Activated CD4-positive, alpha-beta T cell treated with anti-CD3 and anti-CD28 coated beads, Interleukin-10, Interleukin-2, amounts not matched to agents 100 ng/mL and 50 ng/mL, durations not matched to agents 16 hours and 8 hours (primary cell): ENCODE data around the gene KCNH6.

Source experiments
- DNase-seq: peaks from one replicate; pipeline ENCODE4 v3.0.0-alpha.2; 2020

KCNH6 gene

GRCh38 chr17:63537001-63537400 is 13.8 kb downstream of the KCNH6 start:
- no peak for DNase-seq

DNA sequence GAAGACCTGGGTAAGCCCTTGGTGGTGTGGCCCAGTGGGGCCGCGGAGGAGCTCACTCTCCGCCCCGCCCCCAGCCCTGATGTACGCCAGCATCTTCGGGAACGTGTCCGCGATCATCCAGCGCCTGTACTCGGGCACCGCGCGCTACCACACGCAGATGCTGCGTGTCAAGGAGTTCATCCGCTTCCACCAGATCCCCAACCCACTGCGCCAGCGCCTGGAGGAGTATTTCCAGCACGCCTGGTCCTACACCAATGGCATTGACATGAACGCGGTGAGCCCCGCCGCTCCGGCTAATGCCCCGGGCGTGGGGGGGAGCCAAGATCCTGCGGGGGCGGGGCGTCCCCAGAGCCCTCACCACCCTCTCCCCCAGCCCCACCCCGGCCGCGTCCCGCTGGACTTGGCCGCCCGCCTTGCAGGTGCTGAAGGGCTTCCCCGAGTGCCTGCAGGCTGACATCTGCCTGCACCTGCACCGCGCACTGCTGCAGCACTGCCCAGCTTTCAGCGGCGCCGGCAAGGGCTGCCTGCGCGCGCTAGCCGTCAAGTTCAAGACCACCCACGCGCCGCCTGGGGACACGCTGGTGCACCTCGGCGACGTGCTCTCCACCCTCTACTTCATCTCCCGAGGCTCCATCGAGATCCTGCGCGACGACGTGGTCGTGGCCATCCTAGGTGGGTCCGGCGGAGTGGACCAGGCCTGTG is 15.0 kb downstream of the KCNH6 start:
- no peak for DNase-seq

DNA sequence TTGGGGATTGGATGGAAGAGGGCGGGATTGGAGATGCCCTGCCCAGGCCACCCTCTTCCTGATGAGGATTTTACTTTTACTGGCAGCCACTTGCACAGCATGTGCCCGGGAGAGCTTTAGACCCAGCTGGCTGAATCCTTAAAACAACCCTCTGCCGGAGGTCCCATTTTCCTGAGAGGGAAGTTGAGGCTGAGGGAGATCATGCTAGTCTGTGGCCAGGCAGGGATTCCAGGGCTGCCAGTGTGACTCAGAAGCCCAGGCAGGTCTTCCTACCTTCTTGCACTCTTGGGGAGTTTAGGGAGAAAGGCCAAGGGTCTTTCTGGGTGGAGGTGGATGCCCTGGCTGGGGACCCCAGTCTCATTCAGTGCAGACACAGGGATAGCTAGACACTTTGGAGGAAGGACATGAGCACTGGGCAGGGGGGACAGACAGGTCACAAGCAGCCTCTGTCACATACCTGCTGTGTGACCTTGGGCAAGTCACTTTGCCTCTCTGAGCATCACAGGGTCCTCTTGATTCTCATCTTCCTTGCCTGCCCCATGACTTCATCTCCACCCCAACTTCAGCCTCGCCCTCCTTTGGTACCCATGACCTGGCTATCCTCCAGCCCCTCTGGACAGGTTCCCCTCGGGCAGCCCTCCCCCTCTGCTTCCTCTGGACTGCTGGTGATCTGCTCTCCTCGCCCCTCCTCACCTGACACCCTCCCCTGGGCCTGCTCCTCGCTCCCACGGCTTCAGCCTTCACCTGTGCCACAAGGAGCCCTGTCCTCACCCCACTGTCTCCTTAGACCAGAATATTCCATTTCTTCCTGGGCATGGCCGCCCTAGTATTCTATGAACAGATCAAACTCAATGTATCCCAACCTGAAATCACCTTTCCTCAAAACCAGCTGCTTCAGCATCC is 15.8 kb downstream of the KCNH6 start:
- no peak for DNase-seq

GRCh38 chr17:63540590-63540989 is 17.4 kb downstream of the KCNH6 start:
- no peak for DNase-seq

- no peak for DNase-seq
These were observed 19.0 kb downstream of the KCNH6 start for GRCh38 chr17:63542218-63542545.

GRCh38 chr17:63542942-63543821 is 20.0 kb downstream of the KCNH6 start:
- no peak for DNase-seq

GRCh38 chr17:63543822-63544420 is 20.8 kb downstream of the KCNH6 start:
- no peak for DNase-seq

DNA sequence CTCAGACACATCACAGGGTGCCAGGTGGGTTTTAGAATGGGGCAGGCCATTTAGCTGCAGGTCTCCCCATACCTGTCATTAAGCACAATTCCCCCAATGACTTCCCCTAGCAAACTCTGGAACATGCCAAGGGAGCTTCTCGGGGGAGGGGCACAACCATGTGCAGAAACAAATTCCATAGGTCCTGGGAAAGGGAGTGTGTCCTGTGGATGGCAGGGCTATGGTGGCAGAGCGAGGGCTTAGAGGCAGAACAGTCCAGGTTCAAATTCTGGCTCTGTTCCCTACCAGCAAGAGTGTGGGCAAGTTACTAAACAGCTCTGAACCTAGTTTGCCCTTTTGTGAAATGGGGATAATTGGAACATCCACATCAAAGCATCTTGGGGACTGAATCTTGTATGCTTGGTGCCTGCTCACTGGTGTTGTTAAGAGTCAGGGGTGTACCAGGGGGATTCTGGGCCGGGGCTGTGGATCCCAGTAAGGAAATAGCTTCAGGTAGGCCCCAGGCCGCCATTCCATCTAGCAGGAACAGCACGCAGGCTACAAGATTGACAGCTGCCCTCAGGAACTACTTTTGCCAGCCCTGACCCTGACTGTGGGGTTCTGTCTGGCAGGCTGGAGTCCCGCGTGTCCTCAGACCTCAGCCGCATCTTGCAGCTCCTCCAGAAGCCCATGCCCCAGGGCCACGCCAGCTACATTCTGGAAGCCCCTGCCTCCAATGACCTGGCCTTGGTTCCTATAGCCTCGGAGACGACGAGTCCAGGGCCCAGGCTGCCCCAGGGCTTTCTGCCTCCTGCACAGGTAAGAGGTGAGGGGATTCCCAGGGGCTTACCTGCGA is 21.5 kb downstream of the KCNH6 start:
- no peak for DNase-seq

DNA sequence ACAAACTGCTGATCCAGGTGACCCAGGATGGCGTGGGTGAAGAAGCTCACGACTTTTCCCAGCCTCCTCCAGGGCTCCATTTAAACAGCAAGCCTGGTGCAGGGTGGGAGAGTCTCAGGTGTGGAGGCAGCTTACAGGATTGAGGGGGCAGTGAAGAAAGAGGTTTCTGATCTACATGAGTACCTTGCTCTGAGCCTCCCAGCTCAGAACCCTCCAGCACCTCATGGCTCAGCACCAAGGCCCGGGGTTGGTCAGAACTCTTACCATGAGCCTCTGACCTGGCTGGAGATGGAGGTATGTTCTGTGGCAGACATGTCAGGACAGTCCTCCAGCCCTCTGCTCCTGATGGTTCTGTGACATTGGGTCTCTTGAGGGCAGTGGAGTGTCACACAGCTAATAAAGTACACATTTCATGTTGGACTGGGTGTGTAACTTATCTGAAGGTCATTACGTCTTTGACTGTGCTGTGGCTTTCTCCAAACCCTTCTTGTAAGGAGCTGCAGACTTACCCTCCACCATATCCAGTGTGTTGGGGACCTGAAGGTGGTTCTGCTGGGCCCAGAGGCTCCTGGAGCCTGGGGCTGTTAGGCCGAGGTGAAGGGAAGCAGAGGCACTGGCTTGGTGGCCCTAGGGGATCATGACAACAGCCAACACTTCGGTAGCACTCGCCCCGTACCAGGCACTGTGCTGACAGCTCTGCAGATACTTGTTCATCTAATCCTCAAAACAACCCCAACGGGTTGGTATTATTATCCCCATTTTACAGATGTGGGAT is 23.3 kb downstream of the KCNH6 start:
- no peak for DNase-seq

DNA sequence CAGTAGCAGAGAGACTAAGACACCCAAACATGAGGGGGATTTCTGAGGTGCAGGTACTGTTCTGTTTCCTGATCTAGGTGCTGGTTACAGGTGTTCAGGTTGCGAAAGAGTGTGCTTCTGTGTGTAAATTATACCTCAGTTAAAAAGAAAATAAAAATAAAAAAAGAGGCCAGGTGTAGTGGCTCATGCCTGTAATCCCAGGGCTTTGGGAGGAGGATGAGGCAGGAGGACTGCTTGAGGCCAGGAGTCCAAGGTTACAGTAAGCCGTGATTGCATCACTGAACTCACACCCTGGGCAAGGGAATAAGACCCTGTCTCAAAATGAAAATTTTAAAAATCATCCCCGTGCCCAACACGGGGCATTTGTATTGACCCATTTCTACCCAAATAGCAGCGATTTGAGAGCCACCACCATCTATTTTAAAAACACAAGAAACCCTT is 23.9 kb downstream of the KCNH6 start:
- DNase-seq: no peak

- DNase-seq: no peak
These were observed 26.3 kb downstream of the KCNH6 start for GRCh38 chr17:63549289-63549945.

DNA sequence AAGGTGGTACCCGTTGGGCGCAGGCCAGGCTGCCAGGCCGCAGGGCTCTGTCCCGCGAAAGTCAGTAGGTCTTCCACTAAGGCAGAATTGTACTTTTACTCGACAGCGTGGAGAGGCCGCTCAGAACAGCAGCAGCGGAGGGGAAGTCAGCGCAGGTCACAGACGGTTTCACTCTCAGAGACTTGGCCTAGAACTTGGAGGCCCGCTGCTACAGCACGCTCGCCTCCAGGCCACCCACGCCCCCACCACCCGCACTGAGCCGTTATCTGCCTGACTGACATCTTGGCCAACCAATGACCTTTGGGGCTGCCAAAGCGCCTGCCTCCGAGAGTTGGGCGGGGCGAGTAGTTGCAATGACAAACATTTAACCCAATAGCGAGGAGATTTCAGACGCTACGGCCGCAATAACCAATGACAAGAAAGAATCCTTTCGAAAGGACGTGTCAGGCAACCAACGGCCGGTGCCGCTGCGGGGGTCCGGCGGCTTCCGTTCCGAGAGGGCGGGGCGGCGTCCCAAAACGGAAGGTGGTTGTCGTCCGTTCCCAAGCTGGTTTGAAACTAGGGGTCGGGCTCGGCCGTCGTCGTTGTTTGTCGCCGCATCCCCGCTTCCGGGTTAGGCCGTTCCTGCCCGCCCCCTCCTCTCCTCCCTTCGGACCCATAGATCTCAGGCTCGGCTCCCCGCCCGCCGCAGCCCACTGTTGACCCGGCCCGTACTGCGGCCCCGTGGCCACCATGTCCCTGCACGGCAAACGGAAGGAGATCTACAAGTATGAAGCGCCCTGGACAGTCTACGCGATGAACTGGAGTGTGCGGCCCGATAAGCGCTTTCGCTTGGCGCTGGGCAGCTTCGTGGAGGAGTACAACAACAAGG is 27.0 kb downstream of the KCNH6 start, which contains the start of gene DCAF7:
DCAF7 (plus strand) TSS at position 532 of the 871 bp plus-strand sequence; CDS start at position 733, 201 bp downstream.
- DNase-seq: peak; percentile 100

DNA sequence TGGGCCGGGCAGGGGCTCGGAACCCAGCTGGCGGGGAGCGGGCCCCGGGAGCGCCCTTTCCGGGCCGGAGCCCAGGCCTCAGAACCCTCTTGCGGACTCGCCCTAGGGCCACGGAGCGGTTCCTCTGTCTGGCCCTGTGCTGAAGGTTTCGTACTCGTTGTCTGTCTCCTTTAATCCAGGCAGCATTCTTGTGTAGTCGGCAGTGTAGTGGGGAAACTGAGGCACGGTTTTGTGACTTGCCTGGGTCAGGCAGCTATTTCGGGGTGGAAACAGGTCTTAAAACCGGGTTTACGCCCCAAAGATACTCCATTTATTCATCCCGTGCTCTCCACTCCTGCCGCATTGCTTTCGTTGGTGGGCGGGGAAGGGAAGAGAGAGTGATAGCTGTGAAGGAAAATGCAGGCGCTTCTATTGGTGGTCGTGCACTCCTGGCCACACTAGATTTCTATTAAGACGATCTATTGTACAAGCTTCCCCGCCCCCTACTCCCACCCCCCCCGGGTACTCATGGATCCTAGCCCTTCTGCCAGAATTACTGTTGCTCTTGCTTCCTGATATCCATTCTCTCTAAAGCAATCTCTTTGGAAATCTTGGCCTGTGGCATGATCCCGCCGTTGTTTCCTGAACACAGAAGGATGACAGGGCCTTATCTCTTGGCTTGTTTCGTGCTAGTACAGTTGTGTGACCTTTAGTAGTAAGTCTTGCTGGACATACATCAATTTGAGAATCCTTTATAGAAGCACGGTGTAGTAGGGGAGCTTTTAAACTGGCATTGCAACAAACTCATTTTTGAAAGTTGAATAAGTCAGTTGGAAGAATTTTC is 27.9 kb downstream of the KCNH6 start:
- peak; percentile 34 for DNase-seq

- DNase-seq: no peak
These were observed 29.1 kb downstream of the KCNH6 start for GRCh38 chr17:63552211-63552610.

DNA sequence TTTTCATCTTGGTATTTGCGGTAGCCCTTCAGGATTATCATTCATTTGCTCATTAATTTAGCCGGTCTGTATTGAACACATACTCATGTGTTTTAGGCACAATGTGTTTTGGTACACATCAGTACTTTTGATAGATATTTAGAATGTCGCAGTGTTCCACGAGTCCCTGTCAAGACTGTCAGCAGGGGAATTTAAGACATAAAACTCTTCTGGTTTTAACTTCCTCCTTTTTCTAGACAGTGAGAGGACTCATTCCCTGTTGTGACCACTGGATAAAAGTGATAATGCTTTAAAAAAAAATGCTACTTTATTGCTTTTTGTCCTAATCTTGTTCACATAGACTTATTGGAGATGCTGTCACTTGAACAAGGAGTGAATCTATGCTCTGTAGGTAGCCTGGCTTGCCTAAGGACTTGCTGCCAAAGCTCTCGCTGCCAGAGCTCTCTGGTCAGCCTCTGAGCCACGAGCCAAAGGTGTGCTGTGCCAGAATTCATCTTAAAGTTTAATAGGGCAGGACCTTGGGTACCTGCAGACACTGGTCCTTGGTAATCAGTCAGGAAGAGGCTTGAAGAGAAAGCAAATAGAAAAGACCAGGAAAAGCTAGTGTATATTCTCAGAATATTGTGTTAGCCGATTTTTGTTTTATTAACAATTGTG is 32.5 kb downstream of the KCNH6 start:
- DNase-seq: no peak

GRCh38 chr17:63557416-63557815 is 34.3 kb downstream of the KCNH6 start:
- no peak for DNase-seq

DNA sequence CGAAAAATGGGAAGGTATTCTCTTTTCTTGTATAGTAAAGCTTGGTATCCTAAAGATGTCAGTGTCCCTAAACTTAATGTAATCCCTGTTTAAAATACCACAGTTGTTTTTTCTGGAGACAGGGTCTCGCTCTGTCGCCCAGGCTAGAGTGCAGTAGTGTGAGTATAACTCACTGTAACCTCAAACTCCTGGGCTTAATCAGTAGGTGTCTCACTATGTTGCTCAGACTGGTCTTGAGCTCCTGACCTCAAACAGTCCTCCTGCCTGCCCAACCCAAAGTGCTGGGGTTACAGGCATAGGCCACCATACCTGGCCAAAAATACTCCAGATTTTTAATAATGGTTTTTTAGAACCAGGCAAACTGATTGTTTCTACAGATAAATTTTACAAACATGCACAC is 35.3 kb downstream of the KCNH6 start:
- DNase-seq: no peak

DNA sequence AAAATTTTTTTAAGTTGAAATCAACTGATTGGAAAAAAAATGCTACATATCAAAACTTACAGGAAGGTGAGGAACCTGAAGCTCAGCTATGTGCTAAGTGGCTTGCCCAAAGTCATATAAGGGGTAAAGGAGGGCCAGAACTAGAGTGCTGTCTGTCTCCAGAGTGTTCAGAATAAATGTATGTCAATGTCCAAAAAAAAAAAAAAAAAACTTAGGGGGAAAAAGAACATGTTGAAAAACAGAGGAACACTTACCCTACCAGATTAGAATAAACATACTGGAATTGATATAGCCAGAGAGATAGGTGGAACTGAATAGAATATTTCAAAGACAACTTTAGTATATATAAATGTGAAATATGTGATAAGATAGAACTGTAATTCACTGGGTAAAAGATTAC is 38.7 kb downstream of the KCNH6 start:
- no peak for DNase-seq
